Measurements from ENCODE around the gene SLC5A1. TPM values are rescaled to one million over a fixed set of nuclear protein-coding genes. Genes with fewer than 3 reads are reported as not detected.

The SLC5A1 gene
- total and polyA plus RNA-seq, 2 of the 8 experiments (the other 6 are each of a cell fraction or from before 2014, with no cell fraction given), result 0.06 TPM; not detected in 1

- TF ChIP-seq BACH1 (IDR thresholded peaks at IDR 0.05; ENCODE audit: low read length) (no peak), BCL11A (IDR thresholded peaks at IDR 0.05; ENCODE audit: low read depth in 2 of 2, low read length in 2 of 2) (no peak), HDAC2 (IDR thresholded peaks at IDR 0.05; ENCODE audit: borderline replicate concordance in 1 of 2, low read depth in 2 of 2, low read length in 2 of 2) (no peak), PHF8 (conservative IDR thresholded peaks at IDR 0.05; ENCODE audit: low read depth, low read length) (no peak), KDM4A (IDR thresholded peaks at IDR 0.05; ENCODE audit: low read depth, low read length, severe bottlenecking) (no peak), KDM5A (IDR thresholded peaks at IDR 0.05; ENCODE audit: low read length) (no peak), SIX5 (IDR thresholded peaks at IDR 0.05; ENCODE audit: low read depth, low read length) (no peak)
These were observed 42.9 kb upstream of the SLC5A1 start (continued) for GRCh38 chr22:32000181-32000580.

All from H1 (cell line).